HG03108 (cell line): ENCODE data around the gene CDH13.

Experiments used
- ATAC-seq: cut with Tn5 transposase; IDR thresholded peaks from one replicate; pipeline ENCODE4 v1.9.1; 2021; ENCODE audit warnings: moderate library complexity; ENCODE audit not compliant: unreplicated experiment

The CDH13 gene

DNA sequence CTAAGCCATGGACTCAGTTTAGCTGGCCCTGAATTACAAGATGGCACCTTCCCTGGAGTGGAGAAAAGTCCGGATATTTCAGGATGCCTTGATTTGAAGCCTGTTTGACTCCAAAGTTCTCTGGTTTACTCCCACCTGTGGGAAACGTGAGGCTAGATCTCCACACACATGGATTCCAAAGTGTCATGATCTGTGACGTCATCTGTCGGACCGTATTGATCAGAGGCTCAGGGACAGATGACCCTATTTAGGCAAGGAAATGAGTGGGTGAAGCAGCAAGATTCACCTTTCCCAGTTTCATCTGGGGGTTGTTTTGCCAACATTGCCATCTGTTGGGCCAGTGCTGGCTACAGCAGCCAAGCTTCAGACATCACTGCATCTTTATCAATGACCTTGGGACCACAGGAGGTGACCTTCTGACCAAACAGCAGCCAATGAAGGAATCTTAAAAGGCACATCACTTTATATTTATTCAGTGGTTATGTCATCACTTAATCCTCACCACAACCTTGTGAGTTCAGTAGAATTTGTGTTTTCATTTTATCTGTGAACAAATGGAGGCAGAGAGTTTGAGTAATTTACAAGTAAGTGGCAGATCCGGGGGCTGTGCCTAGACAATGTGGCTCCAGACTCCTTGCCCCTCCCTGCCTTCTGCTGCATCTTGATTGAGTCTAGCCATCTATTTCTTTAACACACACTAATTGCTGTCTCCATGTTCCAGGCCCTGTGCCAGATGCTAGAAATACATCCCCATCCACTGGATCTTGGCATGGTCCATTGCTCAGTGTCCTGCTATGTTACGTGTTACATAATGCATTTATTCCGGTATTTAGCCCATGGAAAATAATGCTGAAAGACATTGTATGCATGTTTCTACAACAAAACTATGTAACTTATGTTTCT is 1.5 kb upstream of the CDH13 start:
- ATAC-seq: no peak

DNA sequence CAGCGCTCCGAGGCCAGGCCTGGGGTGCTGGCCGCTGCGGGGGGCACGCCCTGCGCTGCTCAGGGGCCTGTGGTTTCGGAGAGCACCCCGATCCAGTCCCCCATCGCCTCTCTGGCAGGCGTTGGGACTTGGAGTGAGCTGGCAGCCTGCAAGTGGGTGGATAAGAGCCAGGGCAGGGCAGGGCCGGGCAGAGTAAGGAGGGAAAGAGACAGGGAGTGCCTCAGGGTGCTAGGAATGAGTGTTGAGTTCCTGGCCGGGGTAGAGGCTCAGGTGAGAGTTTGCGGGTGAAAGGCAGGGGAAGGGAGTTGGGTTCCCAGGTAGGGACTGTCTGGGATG is 1.3 kb downstream of the CDH13 start:
- ATAC-seq: no peak

DNA sequence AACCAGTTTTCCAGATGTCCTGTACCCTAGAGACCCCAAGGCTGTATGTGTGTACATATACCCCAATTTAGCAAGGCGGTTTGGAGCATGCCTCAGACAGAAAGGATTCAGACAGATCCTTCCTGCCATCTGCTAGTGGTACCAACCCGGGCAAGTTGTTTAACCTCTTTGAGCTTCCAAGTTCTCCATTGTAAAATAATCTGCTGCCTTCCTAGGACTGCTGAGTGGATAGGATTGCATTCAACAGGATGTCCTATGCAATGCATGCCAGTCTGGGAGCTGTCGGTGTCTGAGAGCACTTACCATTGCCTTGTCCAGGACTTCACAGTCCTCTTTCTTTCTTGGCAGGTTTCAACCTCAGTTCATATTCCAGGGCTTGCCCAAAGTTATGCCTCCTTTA is 1.9 kb downstream of the CDH13 start:
- no peak for ATAC-seq

DNA sequence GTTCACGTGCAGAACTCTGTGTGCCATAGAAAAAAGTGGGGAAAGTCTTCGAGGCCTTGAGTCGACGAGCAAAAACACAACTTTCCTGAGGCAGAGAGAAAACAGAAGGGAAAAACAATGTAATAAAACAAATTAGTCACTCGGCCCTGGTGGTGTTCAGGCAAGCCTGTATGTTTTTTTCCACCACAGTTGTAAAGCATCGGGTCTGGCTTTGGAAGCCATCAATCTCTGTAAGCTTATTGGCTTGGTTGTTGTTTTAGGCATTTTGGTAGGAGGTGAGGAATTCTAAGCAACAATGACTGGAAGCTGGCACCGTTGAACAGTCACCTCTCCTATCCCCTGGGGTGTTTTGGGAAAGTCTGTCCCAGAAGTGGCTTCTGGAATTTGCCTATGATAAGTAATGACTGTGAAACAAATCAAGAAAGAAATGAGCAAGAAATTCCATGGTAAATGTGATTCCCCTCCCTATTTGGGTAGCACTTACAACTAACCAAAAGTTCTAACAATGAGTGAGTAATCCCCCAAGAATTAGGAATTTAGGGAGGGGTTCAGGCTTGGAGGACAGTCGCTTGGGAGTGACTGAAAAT is 2.8 kb downstream of the CDH13 start:
- ATAC-seq: no peak

DNA sequence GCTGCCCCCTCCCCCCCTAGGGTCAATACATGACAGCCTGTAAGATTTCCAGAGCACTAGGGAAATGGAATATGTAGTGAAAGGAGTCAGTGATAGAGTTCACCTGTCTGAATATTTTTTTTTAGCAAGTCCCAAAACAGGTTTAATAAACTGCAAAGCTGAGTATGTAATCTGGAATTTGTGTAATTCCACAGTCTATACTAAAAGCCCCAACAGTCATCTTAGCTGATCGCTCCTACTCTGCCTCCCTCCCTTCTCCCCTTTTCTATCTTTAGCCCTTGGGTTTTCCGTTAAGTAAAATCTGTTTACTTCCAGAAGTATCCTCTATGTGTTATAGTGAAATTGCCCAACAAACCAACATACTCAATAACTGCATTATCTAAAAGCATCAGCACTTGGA is 3.5 kb downstream of the CDH13 start:
- no peak for ATAC-seq

DNA sequence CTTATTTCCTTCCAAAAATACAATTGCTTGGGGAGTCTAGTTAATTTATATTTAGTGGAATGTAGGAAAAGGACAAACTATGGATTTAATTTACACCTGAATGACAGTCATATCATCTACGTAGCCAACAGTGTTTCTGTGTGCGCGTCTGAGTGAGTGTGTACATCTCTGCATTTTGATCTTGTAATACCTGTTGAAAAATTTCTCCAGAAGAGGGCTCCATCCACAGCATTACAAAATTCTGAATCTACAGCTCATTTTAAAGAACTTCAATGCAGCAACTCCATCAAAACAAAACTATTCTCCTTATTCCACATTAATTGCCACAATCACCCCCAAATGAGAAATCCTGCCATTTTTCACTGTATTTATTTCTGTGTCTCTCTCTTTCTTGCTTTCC is 3.9 kb downstream of the CDH13 start:
- ATAC-seq: no peak

DNA sequence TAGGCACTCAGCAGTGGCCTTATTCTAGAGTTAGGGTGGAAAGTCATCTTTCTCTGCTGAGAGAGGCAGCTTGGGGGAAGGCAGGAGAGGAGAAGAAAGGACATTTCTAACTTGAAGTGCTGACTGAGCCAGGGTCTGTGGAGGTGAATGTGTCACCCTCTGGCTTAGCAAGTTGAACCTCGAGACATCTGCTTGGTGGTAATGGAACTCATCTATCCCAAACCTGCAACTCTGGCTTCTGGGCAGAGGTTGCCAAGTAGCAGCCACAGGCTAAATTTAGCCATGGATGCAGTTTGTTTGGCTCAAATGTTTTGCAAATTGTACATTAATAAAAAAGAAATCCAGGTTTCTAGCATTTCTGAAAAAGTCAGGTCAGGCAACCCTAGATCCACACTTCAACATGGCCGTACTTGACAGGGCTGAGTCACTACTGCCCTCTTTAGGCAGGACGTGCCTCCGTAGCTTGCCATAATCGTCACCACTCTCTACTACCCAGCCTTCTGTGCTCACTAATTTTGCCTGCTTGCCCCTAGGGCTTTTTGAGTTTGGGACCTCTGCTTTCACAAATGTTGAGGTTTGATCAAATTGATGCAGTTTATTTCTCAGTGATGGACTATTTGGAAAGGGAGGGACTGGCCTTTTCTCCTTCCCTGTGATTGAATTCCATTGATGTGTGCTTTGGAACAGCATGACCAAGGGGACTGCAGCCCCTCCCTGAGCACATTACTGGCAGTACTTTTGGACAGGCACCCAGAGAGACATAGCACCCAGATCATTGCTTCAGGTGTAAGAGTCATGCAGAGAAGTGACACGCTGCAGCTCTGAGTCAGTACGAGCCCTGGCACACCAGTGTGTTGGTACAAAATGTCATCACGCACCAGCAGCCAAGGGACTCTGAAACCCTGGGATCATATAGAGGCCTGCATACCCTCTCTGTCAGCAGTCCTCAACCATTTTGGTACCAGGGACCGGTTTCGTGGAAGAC is 5.2 kb downstream of the CDH13 start:
- ATAC-seq: no peak

DNA sequence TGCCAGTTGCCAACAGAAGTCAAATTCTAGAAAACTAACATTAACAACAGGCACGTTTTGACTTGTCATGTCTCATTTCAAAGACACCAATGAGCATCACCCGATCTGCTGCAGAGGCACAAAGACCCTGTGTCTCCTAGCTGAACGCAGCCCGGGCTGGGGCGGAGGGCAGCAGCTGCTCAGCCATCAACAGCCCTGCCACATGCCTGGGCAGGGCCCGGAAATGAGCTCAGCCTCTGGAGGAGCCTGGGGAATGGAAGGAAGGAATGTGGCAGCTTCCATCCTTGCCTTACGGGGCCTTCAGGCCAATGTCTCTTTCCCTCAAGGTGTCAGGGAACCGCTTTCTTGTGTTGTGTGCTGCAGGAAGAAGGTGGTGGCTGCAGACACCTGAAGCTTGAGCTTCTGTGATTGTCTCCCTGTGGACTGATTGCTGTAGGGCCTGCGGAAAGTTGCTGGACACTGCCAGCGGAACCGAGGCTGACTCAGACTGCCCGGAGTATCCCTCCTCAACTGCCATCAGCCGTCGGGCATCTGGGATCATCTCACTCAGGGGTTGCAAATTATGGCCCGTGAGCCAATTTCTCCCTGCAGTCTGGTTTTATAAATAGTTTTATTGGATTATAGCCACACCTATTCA is 7.3 kb downstream of the CDH13 start:
- no peak for ATAC-seq

DNA sequence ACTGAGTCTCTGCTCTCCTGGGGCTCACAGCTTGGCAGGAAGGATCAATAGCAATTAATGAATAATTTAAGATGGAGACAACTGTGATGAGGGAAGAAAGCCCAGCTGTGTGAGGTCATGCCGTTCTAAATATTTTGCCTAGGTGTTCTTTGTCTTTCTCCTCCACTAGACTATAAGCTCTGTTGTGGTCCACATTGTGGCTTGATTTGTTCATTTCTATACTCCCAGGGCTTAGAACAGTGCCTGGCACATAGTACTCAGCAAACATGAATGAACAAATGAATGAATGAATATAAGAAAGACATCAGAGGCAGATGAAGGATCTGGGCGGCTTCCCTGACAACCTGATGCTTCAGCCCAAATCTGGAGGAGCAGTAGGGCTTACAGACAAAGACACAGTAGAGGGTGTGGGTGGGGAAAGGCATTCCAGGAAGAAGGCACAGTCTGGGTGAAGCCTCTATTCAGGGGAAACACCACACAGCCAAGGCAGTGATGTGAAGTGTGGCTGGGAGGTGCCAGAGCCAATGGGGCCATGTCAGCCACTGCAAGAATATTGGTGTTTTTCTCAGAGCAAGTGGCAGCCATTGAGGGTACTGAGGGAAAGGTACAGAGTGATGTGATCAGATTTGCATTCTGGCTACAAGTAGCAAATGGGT is 8.3 kb downstream of the CDH13 start:
- ATAC-seq: no peak

DNA sequence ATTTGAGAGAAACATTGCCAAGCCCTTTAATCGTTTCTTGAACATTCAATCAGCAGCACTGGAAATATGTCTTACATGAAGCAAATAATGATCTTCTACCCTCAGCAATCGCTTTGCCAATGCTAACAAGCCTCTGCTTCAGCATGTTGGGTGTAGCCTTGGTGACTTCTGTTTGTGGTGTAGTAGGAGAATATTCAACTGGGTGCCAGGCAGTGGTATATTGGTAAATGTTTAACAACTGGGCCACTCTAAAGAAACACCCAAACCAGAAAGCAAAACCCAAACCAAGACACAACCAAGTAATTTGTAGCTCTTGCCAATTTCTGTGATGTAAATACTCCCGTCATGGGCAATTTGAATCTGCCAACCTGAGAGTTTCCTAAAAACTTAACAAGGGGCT is 9.7 kb downstream of the CDH13 start:
- no peak for ATAC-seq

DNA sequence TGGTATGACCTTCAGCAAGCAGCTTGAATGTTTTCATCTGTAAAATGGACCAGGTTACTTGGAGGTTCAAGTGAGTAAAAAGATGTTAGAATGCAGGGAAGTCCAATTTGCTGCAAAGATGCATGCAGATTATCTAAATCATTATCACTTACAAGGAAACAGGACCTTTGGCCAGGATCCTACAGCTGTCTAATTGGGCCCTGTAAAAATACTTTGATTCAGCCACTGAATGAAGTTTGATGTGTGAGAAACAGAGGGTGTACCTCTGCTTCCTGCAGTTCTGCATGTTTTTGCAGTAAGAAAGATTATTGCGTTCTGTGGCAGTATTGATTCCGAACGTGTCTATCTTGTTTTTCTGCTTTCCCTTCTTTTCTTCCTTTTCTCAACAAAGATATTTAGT is 10.2 kb downstream of the CDH13 start:
- ATAC-seq: no peak

DNA sequence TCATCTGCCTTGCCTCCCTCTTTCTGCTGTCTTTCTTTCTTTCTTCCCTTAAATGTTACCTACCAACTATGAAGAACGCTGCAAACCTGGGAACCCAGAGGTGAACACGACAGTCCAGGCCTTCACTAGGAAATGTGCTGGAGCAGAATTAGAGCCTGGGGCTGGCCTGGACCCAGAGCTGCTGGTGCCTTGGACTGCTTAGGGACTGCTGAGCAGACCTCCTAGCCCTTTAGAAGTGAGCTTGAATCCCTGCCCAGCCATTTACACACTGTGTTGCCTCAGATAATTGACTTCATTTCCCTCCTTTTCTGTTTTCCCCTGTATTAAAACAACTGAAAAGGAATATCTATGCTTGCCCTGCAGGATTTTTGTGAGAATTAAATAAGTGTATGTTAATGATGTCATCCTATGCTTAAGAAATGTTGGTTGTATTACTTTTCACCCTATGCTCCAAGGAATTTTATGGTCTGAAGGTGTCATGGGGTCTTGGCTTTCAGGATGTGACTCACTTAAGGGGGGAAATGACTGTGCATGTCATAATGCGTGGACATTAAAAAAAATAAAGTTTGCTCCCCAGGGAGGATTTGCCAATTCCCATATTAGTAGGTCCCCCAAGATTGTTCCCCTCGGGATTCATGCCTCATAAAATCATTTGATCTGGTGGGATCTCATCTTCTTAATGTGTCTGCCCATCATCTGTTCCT is 11.5 kb downstream of the CDH13 start:
- no peak for ATAC-seq

DNA sequence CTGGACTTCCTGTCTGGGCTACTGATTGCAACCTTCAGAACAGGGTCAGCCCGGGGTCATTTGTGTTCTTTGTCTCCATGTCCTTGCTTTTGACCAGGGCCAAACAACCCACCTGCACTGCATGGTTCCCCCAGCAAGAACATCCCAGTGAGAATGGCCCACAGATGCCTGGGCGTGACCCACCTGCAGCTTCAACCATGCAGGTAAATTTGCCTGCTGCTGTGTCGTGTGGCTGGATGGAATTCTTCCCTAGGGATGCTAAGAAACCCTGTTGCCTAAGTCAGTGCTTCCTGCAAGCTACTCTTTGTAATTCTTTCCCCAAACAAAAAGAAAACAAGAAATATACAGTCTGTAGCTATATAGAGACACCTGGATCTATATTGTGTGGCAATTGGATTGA is 12.5 kb downstream of the CDH13 start:
- ATAC-seq: no peak

DNA sequence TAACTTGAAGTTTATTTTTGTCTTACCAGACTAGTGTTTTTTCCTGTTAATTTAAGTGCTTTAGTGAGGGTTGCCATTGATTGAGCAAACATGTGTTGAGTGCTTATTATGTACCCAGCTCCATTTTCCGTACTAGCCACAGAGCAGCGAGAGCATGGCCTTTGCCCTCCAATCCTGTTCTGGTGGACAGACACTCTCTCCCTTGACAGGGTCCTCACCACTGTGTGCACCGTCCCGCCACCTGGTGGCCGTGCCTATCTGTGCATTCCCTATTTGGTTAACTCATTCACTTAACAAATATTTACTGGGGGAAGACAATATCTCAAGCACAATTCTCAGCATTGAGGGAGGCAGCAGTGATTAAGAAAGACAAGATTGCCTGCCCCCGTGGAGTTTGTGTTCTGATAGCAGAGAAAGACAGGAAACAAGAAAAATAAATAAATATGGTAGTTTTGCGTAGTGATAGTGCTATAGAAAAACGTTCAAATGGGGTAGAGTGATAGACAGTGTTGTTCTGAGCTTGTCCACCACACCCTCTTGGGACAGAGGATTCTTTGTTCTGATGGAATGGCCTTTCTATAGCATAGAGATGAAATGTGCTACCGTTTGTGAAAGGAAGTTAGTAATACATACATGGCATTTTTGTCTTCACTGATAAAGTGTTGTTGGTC is 13.0 kb downstream of the CDH13 start:
- ATAC-seq: no peak

DNA sequence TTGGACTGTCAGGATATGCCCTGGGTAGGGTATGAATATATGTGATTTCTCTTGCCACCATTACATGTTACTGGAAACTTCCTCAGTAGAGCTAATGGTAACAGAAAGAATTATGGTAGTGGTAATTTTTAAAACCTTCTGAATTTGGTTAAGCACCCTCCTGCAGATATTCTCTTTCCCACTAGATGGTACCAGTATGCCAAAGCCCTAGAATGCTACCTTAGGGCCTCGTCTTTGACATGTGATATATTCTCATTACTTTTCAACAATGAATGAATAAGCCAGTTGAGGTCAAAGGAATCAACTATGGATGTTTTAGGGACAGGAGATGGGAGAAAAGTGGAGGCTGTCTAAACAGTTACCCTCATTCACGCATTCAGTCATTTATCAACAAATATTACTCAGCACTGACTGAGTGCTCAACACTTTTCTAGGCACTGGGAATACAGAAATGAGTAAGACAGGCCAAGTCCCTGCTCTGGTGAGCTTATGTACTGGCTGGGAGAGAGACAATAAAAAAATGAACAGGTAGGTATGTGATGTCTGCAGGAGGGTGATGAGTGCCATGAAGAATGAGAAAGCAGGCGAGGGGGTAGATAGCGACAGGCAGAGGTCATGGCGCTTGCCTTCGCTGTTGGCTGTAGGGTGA is 14.7 kb downstream of the CDH13 start:
- no peak for ATAC-seq

DNA sequence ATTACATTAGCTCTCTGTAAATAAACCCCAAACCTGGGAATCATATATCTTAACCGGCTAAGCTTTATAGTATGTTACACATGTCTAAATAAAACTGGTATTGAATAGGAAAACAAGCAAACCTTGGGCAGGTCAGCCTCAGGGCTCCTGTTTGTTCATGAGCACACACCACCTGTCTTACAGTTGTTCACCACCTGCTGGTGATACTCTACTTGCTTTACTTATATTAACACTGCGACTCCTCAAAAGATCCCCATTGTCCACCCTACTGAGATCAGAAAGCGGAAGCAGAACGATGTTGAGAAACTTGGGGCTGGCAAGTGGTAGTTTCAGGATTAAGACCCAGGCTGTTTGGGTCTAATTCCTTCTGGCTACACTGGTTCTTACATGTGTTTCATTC is 16.4 kb downstream of the CDH13 start:
- ATAC-seq: no peak

DNA sequence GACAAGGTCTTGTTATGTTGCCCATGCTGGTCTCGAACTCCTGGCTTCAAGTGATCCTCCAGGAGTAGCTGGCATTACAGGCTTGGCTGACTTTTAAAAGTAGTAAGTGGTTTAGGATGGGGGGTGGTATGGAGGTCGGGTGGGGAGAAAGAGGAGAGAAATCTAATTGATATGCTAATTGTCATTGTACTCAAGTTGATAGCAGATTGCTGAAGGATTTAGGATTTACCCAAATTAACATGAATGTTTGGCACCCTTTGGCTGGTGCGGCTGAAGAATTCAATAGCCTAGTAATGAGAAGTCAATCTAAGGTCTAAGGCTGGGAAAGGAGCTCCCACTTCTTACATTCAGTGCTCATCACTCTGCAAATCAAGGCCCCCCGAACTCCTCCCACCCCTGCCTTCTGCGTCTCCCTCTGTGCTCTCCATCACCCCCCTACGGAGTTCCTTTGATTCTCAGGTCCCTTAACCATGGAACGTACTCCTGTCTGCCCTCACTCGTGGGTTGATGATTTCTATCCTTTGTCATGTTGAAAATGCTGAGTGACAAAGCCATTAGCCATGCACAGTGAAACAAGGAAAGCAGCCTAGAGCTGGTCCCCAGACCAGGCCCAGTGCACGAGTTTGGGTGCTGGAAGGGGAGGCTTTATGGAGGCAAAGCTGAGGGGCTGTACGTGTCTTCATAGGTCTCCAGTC is 17.3 kb downstream of the CDH13 start:
- no peak for ATAC-seq

DNA sequence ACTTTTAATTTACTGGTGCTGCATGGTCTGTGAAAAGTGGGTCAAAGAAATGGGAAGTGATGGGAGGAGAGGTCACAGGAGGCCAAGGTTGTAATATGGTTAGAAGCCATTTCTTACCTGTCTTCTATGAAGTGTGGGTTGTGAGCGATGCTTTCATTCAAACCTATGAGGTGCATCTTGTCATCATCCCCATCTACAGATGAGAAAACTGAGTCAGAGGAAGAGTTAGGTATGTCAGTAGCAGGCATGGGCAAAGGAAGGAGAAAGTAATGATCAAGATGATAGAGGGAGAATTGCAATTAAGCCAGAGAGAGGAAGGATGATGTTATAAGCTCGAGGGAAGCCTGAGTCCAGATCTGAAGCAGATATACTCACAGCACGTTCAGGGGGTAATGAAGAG is 19.7 kb downstream of the CDH13 start:
- ATAC-seq: no peak
